GM12891 (cell line): ENCODE data around the gene PWP2.

Source experiments
- DNase-seq: peaks from one replicate; pipeline ENCODE4 v3.0.0; 2011; ENCODE audit warnings: low spot score; ENCODE audit not compliant: insufficient read length
- FAIRE-seq: peaks from 2 replicates; lab custom pipeline; 2011; peaks lifted over from hg19 to GRCh38; lab: Jason Lieb, UNC
- PAX5 ChIP-seq: IDR thresholded peaks from 2 replicates; pipeline ENCODE4 v1.6.1; 2011; ENCODE audit warnings: low read length, moderate library complexity, mild to moderate bottlenecking; ENCODE audit not compliant: insufficient read depth, severe bottlenecking
- POLR2A ChIP-seq: IDR thresholded peaks from 2 replicates; pipeline ENCODE4 v1.6.1; 2011; ENCODE audit warnings: low read depth, low read length, control low read depth
- POLR2AphosphoS5 ChIP-seq: IDR thresholded peaks from 2 replicates; pipeline ENCODE4 v1.6.1; 2011; ENCODE audit warnings: low read depth, low read length, control low read depth
- POU2F2 ChIP-seq: IDR thresholded peaks from 2 replicates; pipeline ENCODE4 v1.6.1; 2011; ENCODE audit warnings: low read depth, mild to moderate bottlenecking, control low read depth, low read length, moderate library complexity
- SPI1 ChIP-seq: IDR thresholded peaks from 2 replicates; pipeline ENCODE4 v1.6.1; 2011; ENCODE audit warnings: low read depth, low read length, control low read depth
- TAF1 ChIP-seq: IDR thresholded peaks from 2 replicates; pipeline ENCODE4 v1.6.1; 2011; ENCODE audit warnings: low read depth, low read length, control low read depth

PWP2 gene

GRCh38 chr21:44082648-44083440 is 24.4 kb upstream of the PWP2 start:
- FAIRE-seq (peak; percentile 23), DNase-seq (no peak)
- no peak for TF ChIP-seq POU2F2
- TF ChIP-seq POLR2A, result no peak
- TF ChIP-seq TAF1, result no peak
- no peak for TF ChIP-seq SPI1
- TF ChIP-seq POLR2AphosphoS5, result no peak
- TF ChIP-seq PAX5, result no peak

- no peak for FAIRE-seq
- DNase-seq, result no peak
- TF ChIP-seq PAX5 (no peak), POLR2AphosphoS5 (no peak), POLR2A (no peak), TAF1 (no peak), POU2F2 (no peak), SPI1 (no peak)
Observed at GRCh38 chr21:44083631-44084291, 23.4 kb upstream of the PWP2 start.

GRCh38 chr21:44084496-44085241 is 22.5 kb upstream of the PWP2 start:
- no peak for FAIRE-seq
- no peak for DNase-seq
- TF ChIP-seq SPI1, result no peak
- TF ChIP-seq POLR2AphosphoS5, result no peak
- no peak for TF ChIP-seq POU2F2
- no peak for TF ChIP-seq TAF1
- TF ChIP-seq PAX5, result no peak
- TF ChIP-seq POLR2A, result no peak

GRCh38 chr21:44085491-44086321 is 21.5 kb upstream of the PWP2 start:
- no peak for FAIRE-seq
- no peak for DNase-seq
- TF ChIP-seq SPI1, result no peak
- no peak for TF ChIP-seq POU2F2
- TF ChIP-seq PAX5, result no peak
- no peak for TF ChIP-seq TAF1
- TF ChIP-seq POLR2A, result no peak
- TF ChIP-seq POLR2AphosphoS5, result no peak

GRCh38 chr21:44086636-44087425 is 20.4 kb upstream of the PWP2 start:
- DNase-seq (no peak), FAIRE-seq (no peak)
- no peak for TF ChIP-seq POLR2AphosphoS5
- TF ChIP-seq POLR2A, result no peak; the same call in 1 of the 2 replicates
- TF ChIP-seq POU2F2, result no peak

GRCh38 chr21:44087426-44088400 is 19.5 kb upstream of the PWP2 start:
- no peak for TF ChIP-seq POLR2AphosphoS5
- no peak for TF ChIP-seq SPI1
- no peak for TF ChIP-seq POU2F2
- no peak for TF ChIP-seq PAX5
- TF ChIP-seq POLR2A, result no peak; the same call in 1 of the 2 replicates
- TF ChIP-seq TAF1, result no peak
- DNase-seq (no peak), FAIRE-seq (no peak)

- FAIRE-seq (no peak), DNase-seq (no peak)
- TF ChIP-seq POU2F2 (no peak), TAF1 (no peak), PAX5 (no peak)
Observed at GRCh38 chr21:44088401-44088780, 18.8 kb upstream of the PWP2 start.

GRCh38 chr21:44089001-44089911 is 17.9 kb upstream of the PWP2 start:
- no peak for TF ChIP-seq POU2F2
- no peak for TF ChIP-seq TAF1
- no peak for TF ChIP-seq SPI1
- no peak for TF ChIP-seq POLR2AphosphoS5
- TF ChIP-seq POLR2A, result no peak
- no peak for TF ChIP-seq PAX5
- FAIRE-seq (peak; percentile 91), DNase-seq (no peak)
